HepG2 (cell line): ENCODE measurements around the gene FAM167B. TPM values are rescaled to one million over a fixed set of nuclear protein-coding genes. Genes with fewer than 3 reads are reported as not detected.

ENCODE experiments used
- ARNT2 ChIP-seq: sonication (generic); formaldehyde crosslinking; IDR thresholded peaks from 2 replicates; pipeline ENCODE4 v1.8.0; 2022; ENCODE audit warnings: mild to moderate bottlenecking, low read depth, missing genetic modification reagents, moderate library complexity
- DMAP1 ChIP-seq: IDR thresholded peaks from 2 replicates; pipeline ENCODE4 v1.6.1; 2016
- FOXO1 ChIP-seq: sonication (generic); formaldehyde crosslinking; IDR thresholded peaks from 2 replicates; pipeline ENCODE4 v1.4.0; 2020; ENCODE audit warnings: missing genetic modification reagents
- IRX3 ChIP-seq: sonication (generic); formaldehyde crosslinking; IDR thresholded peaks from 2 replicates; pipeline ENCODE4 v1.8.1; 2023; ENCODE audit warnings: mild to moderate bottlenecking, low read depth, missing genetic modification reagents, borderline replicate concordance
- JDP2 ChIP-seq: sonication (generic); formaldehyde crosslinking; IDR thresholded peaks from 2 replicates; pipeline ENCODE4 v1.8.1; 2022; ENCODE audit warnings: missing genetic modification reagents, borderline replicate concordance
- MAF1 ChIP-seq: sonication (generic); formaldehyde crosslinking; IDR thresholded peaks from 2 replicates; pipeline ENCODE4 v1.5.0; 2020; ENCODE audit warnings: missing genetic modification reagents, borderline replicate concordance
- MBD4 ChIP-seq: IDR thresholded peaks from 2 replicates; pipeline ENCODE4 v1.6.1; 2012; ENCODE audit warnings: low read length, inconsistent platforms, borderline replicate concordance
- MEIS2 ChIP-seq: sonication (generic); formaldehyde crosslinking; IDR thresholded peaks from 2 replicates; pipeline ENCODE4 v1.9.0; 2021; ENCODE audit warnings: mild to moderate bottlenecking, missing genetic modification reagents
- MNT ChIP-seq: fragments of 450-650 bp; IDR thresholded peaks from 2 replicates; pipeline ENCODE4 v1.6.1; 2016
- MXI1 ChIP-seq: IDR thresholded peaks from 3 replicates; pipeline ENCODE4 v1.6.1; 2012; ENCODE audit warnings: low read depth, low read length, inconsistent platforms, borderline replicate concordance
- NFKBIZ ChIP-seq: IDR thresholded peaks from 2 replicates; pipeline ENCODE4 v1.6.1; 2018; ENCODE audit warnings: missing genetic modification reagents, missing compliant biosample characterization
- NFYC ChIP-seq: IDR thresholded peaks from 2 replicates; pipeline ENCODE4 v1.6.1; 2016; ENCODE audit warnings: missing genetic modification reagents, missing compliant biosample characterization
- PHF21A ChIP-seq: sonication (generic); formaldehyde crosslinking; IDR thresholded peaks from 2 replicates; pipeline ENCODE4 v1.5.0; 2020; ENCODE audit warnings: mild to moderate bottlenecking, missing genetic modification reagents
- PREB ChIP-seq: sonication (generic); formaldehyde crosslinking; IDR thresholded peaks from 2 replicates; pipeline ENCODE4 v1.4.0; 2020; ENCODE audit warnings: missing genetic modification reagents
- SMARCE1 ChIP-seq: fragments of 450-650 bp; IDR thresholded peaks from 2 replicates; pipeline ENCODE4 v1.6.1; 2017; ENCODE audit warnings: borderline replicate concordance
- TERF1 ChIP-seq: sonication (generic); formaldehyde crosslinking; IDR thresholded peaks from 2 replicates; pipeline ENCODE4 v1.8.0; 2022; ENCODE audit warnings: mild to moderate bottlenecking, missing genetic modification reagents, moderate library complexity
- ZMAT3 ChIP-seq: sonication (generic); formaldehyde crosslinking; conservative IDR thresholded peaks from 2 replicates; pipeline ENCODE4 v1.7.0; 2021; ENCODE audit warnings: missing genetic modification reagents
- ZNF414 ChIP-seq: sonication (generic); formaldehyde crosslinking; IDR thresholded peaks from 2 replicates; pipeline ENCODE4 v1.5.0; 2020; ENCODE audit warnings: missing genetic modification reagents
- ZNF513 ChIP-seq: sonication (generic); formaldehyde crosslinking; conservative IDR thresholded peaks from 2 replicates; pipeline ENCODE4 v1.5.0; 2020; ENCODE audit warnings: missing genetic modification reagents
- ZNF547 ChIP-seq: sonication (generic); formaldehyde crosslinking; IDR thresholded peaks from 2 replicates; pipeline ENCODE4 v1.5.1; 2020; ENCODE audit warnings: mild to moderate bottlenecking, missing genetic modification reagents
- ZNF562 ChIP-seq: sonication (generic); formaldehyde crosslinking; IDR thresholded peaks from 2 replicates; pipeline ENCODE4 v1.8.0; 2022; ENCODE audit warnings: missing genetic modification reagents, borderline replicate concordance
- ZNF7 ChIP-seq: IDR thresholded peaks from 2 replicates; pipeline ENCODE4 v1.6.1; 2016; ENCODE audit warnings: missing biosample characterization, missing genetic modification reagents
- ZNF761 ChIP-seq: sonication (generic); formaldehyde crosslinking; conservative IDR thresholded peaks from 2 replicates; pipeline ENCODE4 v1.4.0; 2020; ENCODE audit warnings: mild to moderate bottlenecking, missing genetic modification reagents
- ZNF839 ChIP-seq: sonication (generic); formaldehyde crosslinking; IDR thresholded peaks from 2 replicates; pipeline ENCODE4 v1.4.0; 2020; ENCODE audit warnings: missing genetic modification reagents, mild to moderate bottlenecking, borderline replicate concordance
- ZNF878 ChIP-seq: sonication (generic); formaldehyde crosslinking; IDR thresholded peaks from 2 replicates; pipeline ENCODE4 v1.8.1; 2023; ENCODE audit warnings: mild to moderate bottlenecking, missing genetic modification reagents, moderate library complexity
- polyA plus RNA-seq, 8 experiments: library from polyadenylated mRNA; depleted of rRNA in 3 of 8; stranded (reverse) in 7 of 8; unstranded in 1 of 8; fragments of >200 nt; fragmentation: Illumina TruSeq in 4 of 8; extraction: Trizol in 4 of 8; gene quantifications; 2 replicates each; pipeline versions ENCODE4 v1.2.1 to v1.2.3, GENCODE V29; 2011 to 2016; ENCODE audit warnings: low read depth in 4 of 8, missing spikeins in 1 of 8, mixed read lengths in 1 of 8; ENCODE audit not compliant: insufficient read depth in 1 of 8
- total RNA-seq, 5 experiments: library from RNA; depleted of rRNA; stranded (reverse); fragments of >200 nt; fragmentation: Illumina TruSeq; extraction: Trizol; gene quantifications; 2 replicates each; pipeline ENCODE4 v1.2.3, GENCODE V29; 2016; ENCODE audit warnings: low read depth in 1 of 5

The FAM167B gene
- total and polyA plus RNA-seq, 2 of the 13 experiments (the other 11 are each of a cell fraction or from before 2014, with no cell fraction given) = 0.15 to 0.70 TPM

GRCh38 chr1:32205401-32206370 lies 41.3 kb upstream of the FAM167B start, which contains the start of gene IQCC (continued):
- TF ChIP-seq ZNF513 = no peak
- no peak for TF ChIP-seq IRX3 (CRISPR knock-in tag)
- peak; percentile 62 for TF ChIP-seq ARNT2 (CRISPR knock-in tag)
- no peak for TF ChIP-seq ZMAT3 (CRISPR knock-in tag)
- TF ChIP-seq ZNF562 = no peak
- TF ChIP-seq ZNF414 (CRISPR knock-in tag) = no peak
- peak; percentile 70; the same call in 1 of the 2 replicates for TF ChIP-seq ZNF547 (CRISPR knock-in tag)
- TF ChIP-seq SMARCE1 = no peak
- no peak for TF ChIP-seq JDP2 (CRISPR knock-in tag)
- TF ChIP-seq MAF1 (CRISPR knock-in tag) = no peak
- TF ChIP-seq ZNF7 = no peak
- no peak for TF ChIP-seq PREB (CRISPR knock-in tag)
- TF ChIP-seq ZNF839 (CRISPR knock-in tag) = no peak
- no peak for TF ChIP-seq TERF1 (CRISPR knock-in tag)
- TF ChIP-seq FOXO1 (CRISPR knock-in tag) = no peak
- TF ChIP-seq DMAP1 (CRISPR knock-in tag) = no peak
- TF ChIP-seq ZNF878 = no peak
- no peak for TF ChIP-seq MEIS2 (CRISPR knock-in tag)
- TF ChIP-seq PHF21A (CRISPR knock-in tag) = no peak
- no peak for TF ChIP-seq NFKBIZ (CRISPR knock-in tag)
- 0 out of 2 replicates have a peak, but pooled peaks have one; percentile 27 for TF ChIP-seq ZNF761
- peak; percentile 94; the same call in 2 of the 3 replicates for TF ChIP-seq MXI1
- TF ChIP-seq NFYC (CRISPR knock-in tag) = no peak
- no peak for TF ChIP-seq MNT
- TF ChIP-seq MBD4 = no peak
